ENCODE data around the gene CNOT1. TPM values are rescaled to one million over a fixed set of nuclear protein-coding genes. Genes with fewer than 3 reads are reported as not detected.
A peak's percentile ranks its signal among the peaks of the same experiment; 100 is the strongest.

The CNOT1 gene
- total RNA-seq, 1 experiment from 2014 or later = 328 TPM

DNA sequence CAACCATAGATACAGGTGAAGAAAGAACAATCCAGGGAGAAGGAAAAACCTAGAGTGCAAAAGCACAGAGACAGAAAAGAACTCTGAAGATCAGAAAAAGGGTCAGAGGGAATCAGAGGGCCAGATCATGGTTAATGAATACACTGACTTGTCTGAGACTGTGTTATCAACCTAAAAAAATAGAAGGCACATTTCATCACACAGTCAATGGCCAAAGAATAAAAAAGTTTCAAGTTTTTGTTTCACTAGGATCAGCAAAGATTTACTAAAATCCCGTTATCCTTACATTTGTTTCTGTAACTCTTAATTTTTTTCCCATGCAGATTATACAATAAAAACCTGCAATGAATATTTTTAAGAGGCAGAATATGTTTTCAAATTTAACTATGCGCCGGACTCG, 38.5 kb downstream of the CNOT1 start:
- Histone ChIP-seq H3K9me3 (ENCODE audit: control insufficient read depth, low read depth, low read length) (no peaks in the 10 kb centered on the region), H3K79me1 (ENCODE audit: insufficient read depth, low read depth, low read length, poor library complexity, severe bottlenecking) (peaks cover 1% of the 10 kb centered on the region), H3K4me2 (ENCODE audit: insufficient read depth, insufficient read length, low read length) (no peak overlapping the region), H2BK20ac (ENCODE audit: low read depth, low read length, poor library complexity, severe bottlenecking) (no peak overlapping the region), H3K14ac (ENCODE audit: insufficient read depth, low read length) (no peak overlapping the region), H2BK5ac (ENCODE audit: insufficient read length, low read length) (no peak overlapping the region), H3K4ac (ENCODE audit: low read depth, low read length) (no peak overlapping the region), H3K4me1 (ENCODE audit: insufficient read depth, low read length) (no peaks in the 10 kb centered on the region), H3K23ac (ENCODE audit: insufficient read length, low read depth, low read length) (no peak overlapping the region), H4K91ac (ENCODE audit: insufficient read length, low read depth, low read length) (no peak overlapping the region), H3T11ph (ENCODE audit: low read length) (no peak overlapping the region), H4K8ac (replicated peaks; ENCODE audit: insufficient read length, low read depth, low read length) (no peak overlapping the region), H4K20me1 (ENCODE audit: control insufficient read depth, insufficient read depth, insufficient read length) (no peaks in the 10 kb centered on the region), H3K23me2 (ENCODE audit: insufficient read length, low read depth, low read length, poor library complexity, severe bottlenecking) (no peaks in the 10 kb centered on the region), H3K27ac (ENCODE audit: insufficient read length, low read depth, low read length) (no peak overlapping the region), H4K5ac (ENCODE audit: insufficient read length, low read depth, low read length) (no peak overlapping the region), H2BK15ac (ENCODE audit: low read depth, low read length) (no peak overlapping the region), H3K9ac (ENCODE audit: extremely low read depth, insufficient read length, low read length) (no peak overlapping the region), H3K79me2 (ENCODE audit: insufficient read depth, low read length) (peaks cover 3% of the 10 kb centered on the region; the same call in 1 of the 2 replicates), H2AK5ac (ENCODE audit: insufficient read length, low read length) (no peak overlapping the region), H2BK12ac (ENCODE audit: insufficient read length, low read depth, low read length) (no peak overlapping the region), H2BK120ac (ENCODE audit: low read depth, low read length, poor library complexity, severe bottlenecking) (no peak overlapping the region), H3K18ac (ENCODE audit: insufficient read length, low read depth, low read length) (no peak overlapping the region), H3K27me3 (ENCODE audit: insufficient read depth, low read length) (no peaks in the 10 kb centered on the region), H2AFZ (ENCODE audit: low read length) (no peak overlapping the region), H3K56ac (ENCODE audit: insufficient read length, low read depth, low read length) (no peak overlapping the region)
- peaks cover 49 to 85% (median 82%) of the 10 kb centered on the region in 3 experiments for H3K36me3 Mint-ChIP-seq (ENCODE audit: insufficient read depth in 1 of 3, low read depth in 3 of 3)
- H3K27me3 Mint-ChIP-seq (ENCODE audit: low read depth) = no peaks in the 10 kb centered on the region
- H3K9me3 Mint-ChIP-seq = no peaks in the 10 kb centered on the region
- H3K4me3 Mint-ChIP-seq = no peak overlapping the region
- peak overlapping the region in 1 of 3 experiments; percentile 71; a peak in 2 of 7 replicates for H3K27ac Mint-ChIP-seq
- DNase-seq = no peak
- TF ChIP-seq, protein P1, sequence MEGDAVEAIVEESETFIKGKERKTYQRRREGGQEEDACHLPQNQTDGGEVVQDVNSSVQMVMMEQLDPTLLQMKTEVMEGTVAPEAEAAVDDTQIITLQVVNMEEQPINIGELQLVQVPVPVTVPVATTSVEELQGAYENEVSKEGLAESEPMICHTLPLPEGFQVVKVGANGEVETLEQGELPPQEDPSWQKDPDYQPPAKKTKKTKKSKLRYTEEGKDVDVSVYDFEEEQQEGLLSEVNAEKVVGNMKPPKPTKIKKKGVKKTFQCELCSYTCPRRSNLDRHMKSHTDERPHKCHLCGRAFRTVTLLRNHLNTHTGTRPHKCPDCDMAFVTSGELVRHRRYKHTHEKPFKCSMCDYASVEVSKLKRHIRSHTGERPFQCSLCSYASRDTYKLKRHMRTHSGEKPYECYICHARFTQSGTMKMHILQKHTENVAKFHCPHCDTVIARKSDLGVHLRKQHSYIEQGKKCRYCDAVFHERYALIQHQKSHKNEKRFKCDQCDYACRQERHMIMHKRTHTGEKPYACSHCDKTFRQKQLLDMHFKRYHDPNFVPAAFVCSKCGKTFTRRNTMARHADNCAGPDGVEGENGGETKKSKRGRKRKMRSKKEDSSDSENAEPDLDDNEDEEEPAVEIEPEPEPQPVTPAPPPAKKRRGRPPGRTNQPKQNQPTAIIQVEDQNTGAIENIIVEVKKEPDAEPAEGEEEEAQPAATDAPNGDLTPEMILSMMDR (conservative IDR thresholded peaks at IDR 0.05) = no peak
- WGBS (ENCODE audit: extremely low coverage, insufficient read length, low lambda C conversion rate) = no CpG with 5 or more reads among the region's 4 CpGs
- H3K4me1 Mint-ChIP-seq = no peaks in the 10 kb centered on the region

Data from H9 (cell line).